AG04449 (cell line): ENCODE results near the gene MRPL11.

Experiments used
- CTCF ChIA-PET: fragments of 350-600 bp; formaldehyde crosslinking; extraction: SDS; loops from one replicate; lab custom pipeline; 2021; ENCODE audit warnings: antibody characterized with exemption; lab: Yijun Ruan, JAX
- POLR2A ChIA-PET: fragments of 400-600, 350-600 bp; formaldehyde crosslinking; extraction: SDS; loops from one replicate; lab custom pipeline; 2020; ENCODE audit warnings: antibody characterized with exemption, inconsistent platforms; lab: Yijun Ruan, JAX
- DNase-seq: peaks from one replicate; pipeline ENCODE4 v3.0.0-alpha.2; 2010; ENCODE audit warnings: low read depth, low spot score
- H3K4me3 ChIP-seq: 2 replicates; pipeline ENCODE4 v1.5.1; 2011; ENCODE audit warnings: low read depth, mild to moderate bottlenecking, control low read depth, low read length
- TF ChIP-seq, protein P1 (sequence below): IDR thresholded peaks from one replicate; pipeline ENCODE4 v1.5.1; 2011; ENCODE audit warnings: mild to moderate bottlenecking, moderate library complexity, low read length, control low read depth, inconsistent platforms; ENCODE audit not compliant: insufficient read depth; ENCODE audit errors: missing control alignments

MRPL11 gene

DNA sequence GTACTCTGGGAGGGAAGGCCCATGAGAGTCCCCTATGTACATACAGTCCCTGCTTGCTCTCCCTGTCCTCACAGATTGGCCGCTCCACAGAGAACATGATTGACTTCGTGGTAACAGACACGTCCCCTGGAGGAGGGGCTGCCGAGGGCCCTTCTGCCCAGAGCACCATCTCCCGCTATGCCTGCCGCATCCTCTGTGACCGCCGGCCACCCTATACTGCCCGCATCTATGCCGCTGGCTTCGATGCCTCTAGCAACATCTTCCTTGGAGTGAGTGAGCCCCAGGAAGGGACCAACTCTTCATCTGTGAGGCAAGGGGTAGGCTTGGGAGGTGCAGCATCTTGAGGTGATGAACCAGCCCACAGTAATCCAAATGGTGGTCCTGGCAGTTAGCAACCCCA, 34.5 kb upstream of the MRPL11 start:
- POLR2A ChIA-PET, result no interaction called here
- H3K4me3 ChIP-seq, result no peak overlapping the region
- CTCF ChIA-PET, result interaction anchor here (1.0 kb wide), 1 partner anchor 64 kb away, joined by 3 read pairs; no protein-coding TSS in a partner anchor
- no peak for DNase-seq
- TF ChIP-seq, protein P1, sequence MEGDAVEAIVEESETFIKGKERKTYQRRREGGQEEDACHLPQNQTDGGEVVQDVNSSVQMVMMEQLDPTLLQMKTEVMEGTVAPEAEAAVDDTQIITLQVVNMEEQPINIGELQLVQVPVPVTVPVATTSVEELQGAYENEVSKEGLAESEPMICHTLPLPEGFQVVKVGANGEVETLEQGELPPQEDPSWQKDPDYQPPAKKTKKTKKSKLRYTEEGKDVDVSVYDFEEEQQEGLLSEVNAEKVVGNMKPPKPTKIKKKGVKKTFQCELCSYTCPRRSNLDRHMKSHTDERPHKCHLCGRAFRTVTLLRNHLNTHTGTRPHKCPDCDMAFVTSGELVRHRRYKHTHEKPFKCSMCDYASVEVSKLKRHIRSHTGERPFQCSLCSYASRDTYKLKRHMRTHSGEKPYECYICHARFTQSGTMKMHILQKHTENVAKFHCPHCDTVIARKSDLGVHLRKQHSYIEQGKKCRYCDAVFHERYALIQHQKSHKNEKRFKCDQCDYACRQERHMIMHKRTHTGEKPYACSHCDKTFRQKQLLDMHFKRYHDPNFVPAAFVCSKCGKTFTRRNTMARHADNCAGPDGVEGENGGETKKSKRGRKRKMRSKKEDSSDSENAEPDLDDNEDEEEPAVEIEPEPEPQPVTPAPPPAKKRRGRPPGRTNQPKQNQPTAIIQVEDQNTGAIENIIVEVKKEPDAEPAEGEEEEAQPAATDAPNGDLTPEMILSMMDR, result no peak

DNA sequence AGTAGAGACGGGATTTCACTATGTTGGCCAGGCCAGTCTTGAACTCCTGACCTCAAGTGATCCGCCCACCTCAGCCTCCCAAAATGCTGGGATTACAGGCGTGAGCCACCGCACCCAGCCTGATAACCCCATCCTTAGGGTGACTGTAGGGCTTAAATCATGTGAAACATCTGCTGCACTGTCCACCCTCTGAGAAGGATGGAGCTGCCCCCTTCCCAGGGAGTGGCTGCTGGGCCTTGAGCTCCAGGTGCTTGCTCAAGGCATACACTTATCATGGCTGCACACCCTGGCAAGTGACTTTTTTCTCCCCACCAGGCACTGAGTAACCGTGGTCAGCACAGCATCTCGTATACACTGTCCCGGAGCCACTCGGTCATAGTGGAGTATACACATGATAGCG, 33.4 kb upstream of the MRPL11 start:
- DNase-seq, result no peak
- ChIA-PET POLR2A (interaction anchor here (0.6 kb wide), 2 partner anchors 166 to 479 kb away, joined by 3 to 4 read pairs; no protein-coding TSS in a partner anchor), CTCF (interaction anchor here (6.0 kb wide), 1 partner anchor 6 kb away, joined by 66 read pairs; the partner anchor contains the start of gene DPP3)
- TF ChIP-seq, protein P1, result no peak
- H3K4me3 ChIP-seq, result no peak overlapping the region

GRCh38 chr11:66471142-66471541, 32.5 kb upstream of the MRPL11 start:
- ChIA-PET POLR2A (interaction anchor here (0.6 to 1.0 kb wide), 3 partner anchors 9 to 479 kb away, joined by 3 to 5 read pairs (median 4); partner anchors contain the start of gene DPP3), CTCF (interaction anchor here (6.0 kb wide), 1 partner anchor 7 kb away, joined by 66 read pairs; the partner anchor contains the start of gene DPP3)
- TF ChIP-seq, protein P1, result no peak
- H3K4me3 ChIP-seq, result no peak overlapping the region
- no peak for DNase-seq

DNA sequence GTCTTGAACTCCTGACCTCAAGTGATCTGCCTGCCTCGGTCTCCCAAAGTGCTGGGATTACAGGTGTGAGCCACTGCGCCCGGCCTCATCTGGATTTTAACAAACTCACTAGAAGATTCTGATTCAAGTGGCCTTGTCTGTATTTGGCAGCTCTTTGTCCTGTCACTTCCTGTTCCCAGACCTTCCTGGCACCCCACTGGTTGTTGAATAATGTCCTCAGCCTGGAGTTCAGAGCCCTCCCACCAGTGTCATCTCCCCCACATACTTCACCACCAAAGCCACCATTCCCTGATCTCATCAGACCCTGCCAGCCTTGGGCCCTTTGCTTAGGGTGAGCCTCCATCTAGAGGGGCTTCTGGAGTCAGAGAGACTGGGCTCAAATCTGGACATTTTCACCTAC, 31.4 kb upstream of the MRPL11 start:
- CTCF ChIA-PET, result interaction anchor here (1.3 to 6.0 kb wide), 2 partner anchors 8 to 40 kb away, joined by 3 to 66 read pairs; partner anchors contain the start of gene DPP3
- POLR2A ChIA-PET, result interaction anchor here (1.6 kb wide), 1 partner anchor 10 kb away, joined by 8 read pairs; the partner anchor contains the start of gene DPP3
- DNase-seq, result no peak
- no peak overlapping the region for H3K4me3 ChIP-seq
- TF ChIP-seq, protein P1, result no peak

- no peak overlapping the region for H3K4me3 ChIP-seq
- DNase-seq, result no peak
- TF ChIP-seq, protein P1, result no peak
- CTCF ChIA-PET, result interaction anchor here (0.7 to 6.0 kb wide), 8 partner anchors 9 to 83 kb away, joined by 3 to 66 read pairs (median 4); partner anchors contain the start of genes DPP3 and MRPL11
- POLR2A ChIA-PET, result interaction anchor here (1.6 kb wide), 1 partner anchor 11 kb away, joined by 8 read pairs; the partner anchor contains the start of gene DPP3
Measured at GRCh38 chr11:66469441-66469840, 30.8 kb upstream of the MRPL11 start.

GRCh38 chr11:66468691-66469090, 30.0 kb upstream of the MRPL11 start:
- CTCF ChIA-PET, result interaction anchor here (0.9 to 6.0 kb wide), 7 partner anchors 10 to 82 kb away, joined by 3 to 66 read pairs (median 4); partner anchors contain the start of genes DPP3 and MRPL11
- no peak overlapping the region for H3K4me3 ChIP-seq
- no peak for DNase-seq
- TF ChIP-seq, protein P1, result no peak
- POLR2A ChIA-PET, result interaction anchor here (1.6 kb wide), 1 partner anchor 11 kb away, joined by 8 read pairs; the partner anchor contains the start of gene DPP3
